HepG2 (cell line): ENCODE measurements around the gene TMEM252.

Experiments used
- BCL6 ChIP-seq: IDR thresholded peaks from 2 replicates; pipeline ENCODE4 v1.6.1; 2016; ENCODE audit warnings: missing genetic modification reagents, missing compliant biosample characterization
- EHMT2 ChIP-seq: fragments of 200-600 bp; sonication (generic); IDR thresholded peaks from 2 replicates; pipeline ENCODE4 v1.7.0; 2017; ENCODE audit warnings: antibody characterized with exemption, low read depth, low read length, borderline replicate concordance
- JUNB ChIP-seq: sonication (generic); formaldehyde crosslinking; IDR thresholded peaks from 2 replicates; pipeline ENCODE4 v1.8.0; 2022; ENCODE audit warnings: missing genetic modification reagents, mild to moderate bottlenecking, borderline replicate concordance
- PBX3 ChIP-seq: sonication (generic); formaldehyde crosslinking; IDR thresholded peaks from 2 replicates; pipeline ENCODE4 v1.8.1; 2023; ENCODE audit warnings: missing genetic modification reagents, inconsistent platforms, borderline replicate concordance
- PHB2 ChIP-seq: fragments of 450-650 bp; IDR thresholded peaks from 2 replicates; pipeline ENCODE4 v1.6.1; 2018; ENCODE audit not compliant: partially characterized antibody
- SIN3A ChIP-seq: IDR thresholded peaks from 2 replicates; pipeline ENCODE4 v1.6.1; 2011; ENCODE audit warnings: low read depth, mild to moderate bottlenecking, control low read depth, low read length, borderline replicate concordance
- TAF1 ChIP-seq: sonication (generic); formaldehyde crosslinking; IDR thresholded peaks from 2 replicates; pipeline ENCODE4 v1.4.0; 2020; ENCODE audit warnings: missing genetic modification reagents
- ZNF12 ChIP-seq: sonication (generic); formaldehyde crosslinking; IDR thresholded peaks from 2 replicates; pipeline ENCODE4 v1.5.0; 2020; ENCODE audit warnings: missing genetic modification reagents
- TF ChIP-seq, protein P1 (sequence below): sonication (generic); formaldehyde crosslinking; IDR thresholded peaks from 2 replicates; pipeline ENCODE4 v1.5.0; 2020; ENCODE audit warnings: mild to moderate bottlenecking, missing genetic modification reagents, moderate library complexity

DNA sequence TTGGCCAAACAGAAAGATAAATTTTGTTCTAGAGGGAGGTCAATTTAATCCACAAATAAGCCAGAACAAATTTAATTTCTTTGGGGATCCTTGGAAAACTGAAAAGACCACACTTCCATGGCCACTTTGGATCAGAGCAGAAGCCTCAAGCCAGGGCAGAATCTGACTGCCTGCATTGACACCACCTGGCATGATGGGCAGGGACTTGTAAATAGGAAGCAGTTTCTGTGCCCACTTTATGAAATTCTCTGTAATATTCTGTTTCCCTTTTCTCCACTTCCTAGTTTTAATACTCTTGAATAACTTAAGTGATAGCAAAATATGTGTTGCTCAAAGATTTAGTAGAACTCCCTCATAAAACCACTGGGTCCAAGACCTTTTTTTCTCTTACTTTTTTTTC, 6.7 kb upstream of the TMEM252 start:
- TF ChIP-seq JUNB (CRISPR knock-in tag) (no peak), TAF1 (CRISPR knock-in tag) (no peak), EHMT2 (no peak), ZNF12 (CRISPR knock-in tag) (no peak), PHB2 (no peak), PBX3 (CRISPR knock-in tag) (no peak), BCL6 (CRISPR knock-in tag) (no peak), SIN3A (no peak)
- TF ChIP-seq, protein P1, sequence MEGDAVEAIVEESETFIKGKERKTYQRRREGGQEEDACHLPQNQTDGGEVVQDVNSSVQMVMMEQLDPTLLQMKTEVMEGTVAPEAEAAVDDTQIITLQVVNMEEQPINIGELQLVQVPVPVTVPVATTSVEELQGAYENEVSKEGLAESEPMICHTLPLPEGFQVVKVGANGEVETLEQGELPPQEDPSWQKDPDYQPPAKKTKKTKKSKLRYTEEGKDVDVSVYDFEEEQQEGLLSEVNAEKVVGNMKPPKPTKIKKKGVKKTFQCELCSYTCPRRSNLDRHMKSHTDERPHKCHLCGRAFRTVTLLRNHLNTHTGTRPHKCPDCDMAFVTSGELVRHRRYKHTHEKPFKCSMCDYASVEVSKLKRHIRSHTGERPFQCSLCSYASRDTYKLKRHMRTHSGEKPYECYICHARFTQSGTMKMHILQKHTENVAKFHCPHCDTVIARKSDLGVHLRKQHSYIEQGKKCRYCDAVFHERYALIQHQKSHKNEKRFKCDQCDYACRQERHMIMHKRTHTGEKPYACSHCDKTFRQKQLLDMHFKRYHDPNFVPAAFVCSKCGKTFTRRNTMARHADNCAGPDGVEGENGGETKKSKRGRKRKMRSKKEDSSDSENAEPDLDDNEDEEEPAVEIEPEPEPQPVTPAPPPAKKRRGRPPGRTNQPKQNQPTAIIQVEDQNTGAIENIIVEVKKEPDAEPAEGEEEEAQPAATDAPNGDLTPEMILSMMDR (CRISPR knock-in tag), result no peak
